ENCODE data around the gene ZSCAN5A. TPM values are rescaled to one million over a fixed set of nuclear protein-coding genes. Genes with fewer than 3 reads are reported as not detected.

The ZSCAN5A gene
- total and polyA plus RNA-seq, 9 of the 15 experiments (the other 6 are each of a cell fraction or from before 2014, with no cell fraction given), result 5.8 to 15.3 (median 11.8) TPM

DNA sequence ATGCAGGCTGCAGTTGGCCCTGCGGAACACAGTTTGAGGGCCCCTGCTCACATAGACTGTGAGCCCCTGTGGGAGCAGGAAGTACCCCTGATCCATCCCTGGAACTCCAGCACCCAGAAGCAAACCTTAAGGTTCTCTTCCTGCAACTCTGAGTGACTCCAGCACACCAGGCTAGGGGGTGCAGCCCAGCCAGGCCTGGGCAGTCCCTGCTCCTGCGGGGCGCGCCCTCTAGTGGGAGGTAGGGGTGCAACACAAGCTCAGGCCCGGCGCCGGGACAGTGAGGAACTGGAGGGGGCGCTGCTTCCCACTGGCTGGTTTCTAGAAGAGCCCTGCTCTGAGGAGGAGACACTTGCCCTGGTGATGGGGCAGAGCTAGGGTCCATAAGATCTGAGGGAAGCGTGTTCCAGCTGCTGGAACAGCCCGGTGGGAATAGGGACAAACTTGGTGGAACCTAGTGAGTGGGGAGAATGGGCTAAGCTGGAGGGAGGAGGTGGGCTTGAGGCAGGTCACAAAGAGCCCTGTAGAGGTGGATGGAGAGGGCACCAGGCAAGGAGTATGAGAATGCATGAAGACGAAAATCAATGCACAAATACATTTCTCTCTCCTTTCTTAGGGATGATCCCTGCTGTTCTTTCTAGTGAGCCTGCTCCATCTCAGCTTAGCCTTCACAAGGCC, 5.0 kb downstream of the ZSCAN5A start (continued):
- TF ChIP-seq CBX3 (IDR thresholded peaks at IDR 0.05; ENCODE audit: borderline replicate concordance in 1 of 2, low read length in 2 of 2) (0 out of 3 replicates have a peak, but pooled peaks of 1 of the 2 experiments have one; percentile 62), NR1H2 (CRISPR knock-in tag; IDR thresholded peaks at IDR 0.05) (0 out of 2 replicates have a peak, but pooled peaks have one; percentile 30), NRF1 (conservative IDR thresholded peaks at IDR 0.05 in 1 of 2, IDR thresholded peaks at IDR 0.05 in 1 of 2) (peak; percentile 12 to 39; a peak in 1 of 4 replicates), ELF4 (CRISPR knock-in tag; IDR thresholded peaks at IDR 0.05) (no peak), XRCC5 (IDR thresholded peaks at IDR 0.05; ENCODE audit: low read depth, low read length) (peak; percentile 77), NEUROD1 (IDR thresholded peaks at IDR 0.05; ENCODE audit: borderline replicate concordance, low read depth, low read length, partially characterized antibody) (no peak), CBX1 (IDR thresholded peaks at IDR 0.05; ENCODE audit: low read depth) (peak; percentile 63; the same call in 1 of the 2 replicates)
- TF ChIP-seq, protein P1, sequence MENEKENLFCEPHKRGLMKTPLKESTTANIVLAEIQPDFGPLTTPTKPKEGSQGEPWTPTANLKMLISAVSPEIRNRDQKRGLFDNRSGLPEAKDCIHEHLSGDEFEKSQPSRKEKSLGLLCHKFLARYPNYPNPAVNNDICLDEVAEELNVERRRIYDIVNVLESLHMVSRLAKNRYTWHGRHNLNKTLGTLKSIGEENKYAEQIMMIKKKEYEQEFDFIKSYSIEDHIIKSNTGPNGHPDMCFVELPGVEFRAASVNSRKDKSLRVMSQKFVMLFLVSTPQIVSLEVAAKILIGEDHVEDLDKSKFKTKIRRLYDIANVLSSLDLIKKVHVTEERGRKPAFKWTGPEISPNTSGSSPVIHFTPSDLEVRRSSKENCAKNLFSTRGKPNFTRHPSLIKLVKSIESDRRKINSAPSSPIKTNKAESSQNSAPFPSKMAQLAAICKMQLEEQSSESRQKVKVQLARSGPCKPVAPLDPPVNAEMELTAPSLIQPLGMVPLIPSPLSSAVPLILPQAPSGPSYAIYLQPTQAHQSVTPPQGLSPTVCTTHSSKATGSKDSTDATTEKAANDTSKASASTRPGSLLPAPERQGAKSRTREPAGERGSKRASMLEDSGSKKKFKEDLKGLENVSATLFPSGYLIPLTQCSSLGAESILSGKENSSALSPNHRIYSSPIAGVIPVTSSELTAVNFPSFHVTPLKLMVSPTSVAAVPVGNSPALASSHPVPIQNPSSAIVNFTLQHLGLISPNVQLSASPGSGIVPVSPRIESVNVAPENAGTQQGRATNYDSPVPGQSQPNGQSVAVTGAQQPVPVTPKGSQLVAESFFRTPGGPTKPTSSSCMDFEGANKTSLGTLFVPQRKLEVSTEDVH (IDR thresholded peaks at IDR 0.05; ENCODE audit: low read depth, partially characterized antibody), result no peak
- TF ChIP-seq, protein P2, sequence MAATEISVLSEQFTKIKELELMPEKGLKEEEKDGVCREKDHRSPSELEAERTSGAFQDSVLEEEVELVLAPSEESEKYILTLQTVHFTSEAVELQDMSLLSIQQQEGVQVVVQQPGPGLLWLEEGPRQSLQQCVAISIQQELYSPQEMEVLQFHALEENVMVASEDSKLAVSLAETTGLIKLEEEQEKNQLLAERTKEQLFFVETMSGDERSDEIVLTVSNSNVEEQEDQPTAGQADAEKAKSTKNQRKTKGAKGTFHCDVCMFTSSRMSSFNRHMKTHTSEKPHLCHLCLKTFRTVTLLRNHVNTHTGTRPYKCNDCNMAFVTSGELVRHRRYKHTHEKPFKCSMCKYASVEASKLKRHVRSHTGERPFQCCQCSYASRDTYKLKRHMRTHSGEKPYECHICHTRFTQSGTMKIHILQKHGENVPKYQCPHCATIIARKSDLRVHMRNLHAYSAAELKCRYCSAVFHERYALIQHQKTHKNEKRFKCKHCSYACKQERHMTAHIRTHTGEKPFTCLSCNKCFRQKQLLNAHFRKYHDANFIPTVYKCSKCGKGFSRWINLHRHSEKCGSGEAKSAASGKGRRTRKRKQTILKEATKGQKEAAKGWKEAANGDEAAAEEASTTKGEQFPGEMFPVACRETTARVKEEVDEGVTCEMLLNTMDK (IDR thresholded peaks at IDR 0.05; ENCODE audit: borderline replicate concordance, insufficient read depth, low read depth, low read length, poor library complexity, severe bottlenecking), result peak; percentile 95
- TF ChIP-seq, protein P3, sequence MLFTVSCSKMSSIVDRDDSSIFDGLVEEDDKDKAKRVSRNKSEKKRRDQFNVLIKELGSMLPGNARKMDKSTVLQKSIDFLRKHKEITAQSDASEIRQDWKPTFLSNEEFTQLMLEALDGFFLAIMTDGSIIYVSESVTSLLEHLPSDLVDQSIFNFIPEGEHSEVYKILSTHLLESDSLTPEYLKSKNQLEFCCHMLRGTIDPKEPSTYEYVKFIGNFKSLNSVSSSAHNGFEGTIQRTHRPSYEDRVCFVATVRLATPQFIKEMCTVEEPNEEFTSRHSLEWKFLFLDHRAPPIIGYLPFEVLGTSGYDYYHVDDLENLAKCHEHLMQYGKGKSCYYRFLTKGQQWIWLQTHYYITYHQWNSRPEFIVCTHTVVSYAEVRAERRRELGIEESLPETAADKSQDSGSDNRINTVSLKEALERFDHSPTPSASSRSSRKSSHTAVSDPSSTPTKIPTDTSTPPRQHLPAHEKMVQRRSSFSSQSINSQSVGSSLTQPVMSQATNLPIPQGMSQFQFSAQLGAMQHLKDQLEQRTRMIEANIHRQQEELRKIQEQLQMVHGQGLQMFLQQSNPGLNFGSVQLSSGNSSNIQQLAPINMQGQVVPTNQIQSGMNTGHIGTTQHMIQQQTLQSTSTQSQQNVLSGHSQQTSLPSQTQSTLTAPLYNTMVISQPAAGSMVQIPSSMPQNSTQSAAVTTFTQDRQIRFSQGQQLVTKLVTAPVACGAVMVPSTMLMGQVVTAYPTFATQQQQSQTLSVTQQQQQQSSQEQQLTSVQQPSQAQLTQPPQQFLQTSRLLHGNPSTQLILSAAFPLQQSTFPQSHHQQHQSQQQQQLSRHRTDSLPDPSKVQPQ (CRISPR knock-in tag; IDR thresholded peaks at IDR 0.05; ENCODE audit: borderline replicate concordance), result no peak
- TF ChIP-seq, protein P4, sequence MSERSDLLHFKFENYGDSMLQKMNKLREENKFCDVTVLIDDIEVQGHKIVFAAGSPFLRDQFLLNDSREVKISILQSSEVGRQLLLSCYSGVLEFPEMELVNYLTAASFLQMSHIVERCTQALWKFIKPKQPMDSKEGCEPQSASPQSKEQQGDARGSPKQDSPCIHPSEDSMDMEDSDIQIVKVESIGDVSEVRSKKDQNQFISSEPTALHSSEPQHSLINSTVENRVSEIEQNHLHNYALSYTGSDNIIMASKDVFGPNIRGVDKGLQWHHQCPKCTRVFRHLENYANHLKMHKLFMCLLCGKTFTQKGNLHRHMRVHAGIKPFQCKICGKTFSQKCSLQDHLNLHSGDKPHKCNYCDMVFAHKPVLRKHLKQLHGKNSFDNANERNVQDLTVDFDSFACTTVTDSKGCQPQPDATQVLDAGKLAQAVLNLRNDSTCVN (CRISPR knock-in tag; IDR thresholded peaks at IDR 0.05), result no peak
- TF ChIP-seq, protein P5, sequence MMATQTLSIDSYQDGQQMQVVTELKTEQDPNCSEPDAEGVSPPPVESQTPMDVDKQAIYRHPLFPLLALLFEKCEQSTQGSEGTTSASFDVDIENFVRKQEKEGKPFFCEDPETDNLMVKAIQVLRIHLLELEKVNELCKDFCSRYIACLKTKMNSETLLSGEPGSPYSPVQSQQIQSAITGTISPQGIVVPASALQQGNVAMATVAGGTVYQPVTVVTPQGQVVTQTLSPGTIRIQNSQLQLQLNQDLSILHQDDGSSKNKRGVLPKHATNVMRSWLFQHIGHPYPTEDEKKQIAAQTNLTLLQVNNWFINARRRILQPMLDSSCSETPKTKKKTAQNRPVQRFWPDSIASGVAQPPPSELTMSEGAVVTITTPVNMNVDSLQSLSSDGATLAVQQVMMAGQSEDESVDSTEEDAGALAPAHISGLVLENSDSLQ (IDR thresholded peaks at IDR 0.05), result no peak
- TF ChIP-seq, protein P6, sequence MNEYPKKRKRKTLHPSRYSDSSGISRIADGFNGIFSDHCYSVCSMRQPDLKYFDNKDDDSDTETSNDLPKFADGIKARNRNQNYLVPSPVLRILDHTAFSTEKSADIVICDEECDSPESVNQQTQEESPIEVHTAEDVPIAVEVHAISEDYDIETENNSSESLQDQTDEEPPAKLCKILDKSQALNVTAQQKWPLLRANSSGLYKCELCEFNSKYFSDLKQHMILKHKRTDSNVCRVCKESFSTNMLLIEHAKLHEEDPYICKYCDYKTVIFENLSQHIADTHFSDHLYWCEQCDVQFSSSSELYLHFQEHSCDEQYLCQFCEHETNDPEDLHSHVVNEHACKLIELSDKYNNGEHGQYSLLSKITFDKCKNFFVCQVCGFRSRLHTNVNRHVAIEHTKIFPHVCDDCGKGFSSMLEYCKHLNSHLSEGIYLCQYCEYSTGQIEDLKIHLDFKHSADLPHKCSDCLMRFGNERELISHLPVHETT (CRISPR knock-in tag; conservative IDR thresholded peaks at IDR 0.05 in 1 of 2, IDR thresholded peaks at IDR 0.05 in 1 of 2), result no peak

Measured in K562 (cell line).